DOHH2 (cell line): ENCODE measurements around the gene DNAJC4.
A peak's percentile ranks its signal among the peaks of the same experiment; 100 is the strongest.

Source experiments
- H3F3A ChIP-seq: fragments of 200-600 bp; sonication (generic), shearing (Covaris generic); 2 replicates; pipeline ENCODE4 v1.6.0; 2016; ENCODE audit warnings: antibody characterized with exemption, mild to moderate bottlenecking; ENCODE audit not compliant: control insufficient read depth, insufficient read depth
- H3K27ac ChIP-seq: fragments of 200-600 bp; sonication (generic); 2 replicates; pipeline ENCODE4 v1.5.1; 2014; ENCODE audit warnings: low read depth, mild to moderate bottlenecking, low read length, moderate library complexity
- H3K27me3 ChIP-seq: fragments of 200-600 bp; sonication (generic); 2 replicates; pipeline ENCODE4 v1.6.1; 2014; ENCODE audit warnings: mild to moderate bottlenecking, low read length, mixed read lengths; ENCODE audit not compliant: control insufficient read depth
- H3K36me3 ChIP-seq: fragments of 200-600 bp; sonication (generic); 2 replicates; pipeline ENCODE4 v1.6.1; 2014; ENCODE audit warnings: mild to moderate bottlenecking, low read length, moderate library complexity, mixed read lengths; ENCODE audit not compliant: control insufficient read depth
- H3K4me1 ChIP-seq: fragments of 200-600 bp; sonication (generic); 2 replicates; pipeline ENCODE4 v1.6.1; 2014; ENCODE audit warnings: mild to moderate bottlenecking, low read length, mixed read lengths; ENCODE audit not compliant: control insufficient read depth
- H3K4me2 ChIP-seq: fragments of 200-600 bp; sonication (generic); 2 replicates; pipeline ENCODE4 v1.6.0; 2014; ENCODE audit warnings: mild to moderate bottlenecking, low read length, moderate library complexity
- H3K4me3 ChIP-seq: fragments of 200-600 bp; sonication (generic); 2 replicates; pipeline ENCODE4 v1.5.1; 2014; ENCODE audit warnings: mild to moderate bottlenecking, low read length, mixed read lengths
- H3K79me2 ChIP-seq: fragments of 200-600 bp; sonication (generic); 2 replicates; pipeline ENCODE4 v1.6.1; 2014; ENCODE audit warnings: mild to moderate bottlenecking, low read length, mixed read lengths; ENCODE audit not compliant: control insufficient read depth
- H3K9me2 ChIP-seq: fragments of 200-600 bp; sonication (generic); replicated peaks from 2 replicates; pipeline ENCODE4 v1.6.1; 2014; ENCODE audit warnings: mild to moderate bottlenecking, low read length, mixed read lengths; ENCODE audit not compliant: control insufficient read depth
- H3K9me3 ChIP-seq: fragments of 200-600 bp; sonication (generic); 2 replicates; pipeline ENCODE4 v1.6.1; 2014; ENCODE audit warnings: antibody characterized with exemption, low read length, mixed read lengths; ENCODE audit not compliant: control insufficient read depth, insufficient read depth
- H4K20me1 ChIP-seq: fragments of 200-600 bp; sonication (generic); 2 replicates; pipeline ENCODE4 v1.6.0; 2014; ENCODE audit warnings: low read depth, mild to moderate bottlenecking, antibody characterized with exemption, low read length, moderate library complexity; ENCODE audit not compliant: control insufficient read depth, insufficient read depth
- CTCF ChIP-seq: fragments of 200-600 bp; sonication (generic); IDR thresholded peaks from one replicate; pipeline ENCODE4 v1.5.1; 2014; ENCODE audit warnings: antibody characterized with exemption, mild to moderate bottlenecking, low read depth, low read length; ENCODE audit not compliant: poor library complexity, severe bottlenecking
- EZH2phosphoT487 ChIP-seq: fragments of 200-600 bp; sonication (generic); IDR thresholded peaks from 2 replicates; pipeline ENCODE4 v1.6.1; 2017; ENCODE audit warnings: borderline replicate concordance, mild to moderate bottlenecking, antibody characterized with exemption, low read length, moderate library complexity, mixed read lengths

Gene DNAJC4

GRCh38 chr11:64229744-64230170 is 591 bp upstream of the DNAJC4 start:
- H3K9me2 ChIP-seq, result no peaks in the 10 kb centered on the region
- peaks cover 16% of the 10 kb centered on the region for H3K36me3 ChIP-seq
- H3K79me2 ChIP-seq, result peaks cover 46% of the 10 kb centered on the region
- peaks cover 76% of the 10 kb centered on the region for H3K4me1 ChIP-seq
- H3K27me3 ChIP-seq, result no peaks in the 10 kb centered on the region
- no peaks in the 10 kb centered on the region for H4K20me1 ChIP-seq
- peak overlapping the region; percentile 97 for H3K4me2 ChIP-seq
- TF ChIP-seq CTCF (no peak), EZH2phosphoT487 (no peak)
- H3F3A ChIP-seq, result peaks cover 24% of the 10 kb centered on the region
- no peaks in the 10 kb centered on the region for H3K9me3 ChIP-seq
- H3K4me3 ChIP-seq, result peak overlapping the region; percentile 89
- H3K27ac ChIP-seq, result peak overlapping the region; percentile 94

GRCh38 chr11:64230985-64231365 is 627 bp downstream of the DNAJC4 start:
- Histone ChIP-seq H3K27ac (peak overlapping the region; percentile 94), H3K4me3 (peak overlapping the region; percentile 89), H3K9me2 (no peaks in the 10 kb centered on the region), H3K27me3 (no peaks in the 10 kb centered on the region), H3K9me3 (no peaks in the 10 kb centered on the region), H4K20me1 (no peaks in the 10 kb centered on the region; the same call in 1 of the 2 replicates), H3K79me2 (peaks cover 50% of the 10 kb centered on the region), H3K36me3 (peaks cover 18% of the 10 kb centered on the region), H3K4me2 (peak overlapping the region; percentile 97), H3F3A (peaks cover 24% of the 10 kb centered on the region), H3K4me1 (peaks cover 78% of the 10 kb centered on the region)
- TF ChIP-seq CTCF (no peak), EZH2phosphoT487 (no peak)

GRCh38 chr11:64231546-64231945 is 1.2 kb downstream of the DNAJC4 start:
- H4K20me1 ChIP-seq, result no peaks in the 10 kb centered on the region; the same call in 1 of the 2 replicates
- peaks cover 48% of the 10 kb centered on the region for H3K79me2 ChIP-seq
- peak overlapping the region; percentile 89 for H3K4me3 ChIP-seq
- H3K27ac ChIP-seq, result no peak overlapping the region
- H3K4me2 ChIP-seq, result peak overlapping the region; percentile 97
- no peaks in the 10 kb centered on the region for H3K9me2 ChIP-seq
- peaks cover 24% of the 10 kb centered on the region for H3F3A ChIP-seq
- no peaks in the 10 kb centered on the region for H3K27me3 ChIP-seq
- H3K4me1 ChIP-seq, result peaks cover 78% of the 10 kb centered on the region
- peaks cover 20% of the 10 kb centered on the region for H3K36me3 ChIP-seq
- no peaks in the 10 kb centered on the region for H3K9me3 ChIP-seq
- TF ChIP-seq CTCF, result no peak
- TF ChIP-seq EZH2phosphoT487, result no peak
